Measurements from ENCODE around the gene KCNQ4. TPM values are rescaled to one million over a fixed set of nuclear protein-coding genes. Genes with fewer than 3 reads are reported as not detected.

Gene KCNQ4
- polyA plus RNA-seq, 1 donor from 2014 or later = not detected

GRCh38 chr1:40762144-40762923, 21.3 kb upstream of the KCNQ4 start:
- H3K79me2 ChIP-seq (replicated peaks; ENCODE audit: insufficient read depth, low read length) = no peaks in the 10 kb centered on the region
- TF ChIP-seq EZH2 (IDR thresholded peaks at IDR 0.05; ENCODE audit: borderline replicate concordance, insufficient read depth, low read length, poor library complexity, severe bottlenecking) (no peak), EP300 (conservative IDR thresholded peaks at IDR 0.05; ENCODE audit: poor library complexity, severe bottlenecking) (no peak), RAD21 (conservative IDR thresholded peaks at IDR 0.05) (no peak), REST (IDR thresholded peaks at IDR 0.05; ENCODE audit: borderline replicate concordance) (no peak), MXI1 (conservative IDR thresholded peaks at IDR 0.05; ENCODE audit: poor library complexity, severe bottlenecking) (no peak), SMC3 (conservative IDR thresholded peaks at IDR 0.05; ENCODE audit: poor library complexity) (no peak), CTCF (IDR thresholded peaks at IDR 0.05; ENCODE audit: poor library complexity, severe bottlenecking) (no peak), TAF1 (IDR thresholded peaks at IDR 0.05; ENCODE audit: low read depth) (no peak), POLR2AphosphoS5 (IDR thresholded peaks at IDR 0.05) (no peak)
- no peaks in the 10 kb centered on the region for H3K9me2 ChIP-seq (ENCODE audit: insufficient read depth, low read length)
- no peak overlapping the region for H3K4me3 ChIP-seq (ENCODE audit: low read length)
- H3K9ac ChIP-seq (ENCODE audit: low read length) = no peak overlapping the region
- H3K27me3 ChIP-seq (ENCODE audit: insufficient read depth, low read depth, low read length) = no peaks in the 10 kb centered on the region
- no peak overlapping the region for H3K4me2 ChIP-seq (ENCODE audit: low read length)
- no peak overlapping the region for H3K27ac ChIP-seq (ENCODE audit: low read length)
- H4K20me1 ChIP-seq (ENCODE audit: insufficient read depth) = peaks cover 3% of the 10 kb centered on the region
- H2AFZ ChIP-seq (ENCODE audit: low read depth, low read length) = no peak overlapping the region
- peaks cover 10% of the 10 kb centered on the region for H3K36me3 ChIP-seq (ENCODE audit: insufficient read depth, low read length)
- no peaks in the 10 kb centered on the region for H3K9me3 ChIP-seq (ENCODE audit: low read length)
- H3F3A ChIP-seq (ENCODE audit: insufficient read depth, low read length, poor library complexity, severe bottlenecking) = no peaks in the 10 kb centered on the region

GRCh38 chr1:40763742-40764532, 19.6 kb upstream of the KCNQ4 start:
- TF ChIP-seq REST (IDR thresholded peaks at IDR 0.05; ENCODE audit: borderline replicate concordance) = no peak
- TF ChIP-seq TAF1 (IDR thresholded peaks at IDR 0.05; ENCODE audit: low read depth) = no peak
- no peak for TF ChIP-seq EZH2 (IDR thresholded peaks at IDR 0.05; ENCODE audit: borderline replicate concordance, insufficient read depth, low read length, poor library complexity, severe bottlenecking)
- TF ChIP-seq EP300 (conservative IDR thresholded peaks at IDR 0.05; ENCODE audit: poor library complexity, severe bottlenecking) = no peak
- TF ChIP-seq CTCF (IDR thresholded peaks at IDR 0.05; ENCODE audit: poor library complexity, severe bottlenecking) = no peak
- TF ChIP-seq MXI1 (conservative IDR thresholded peaks at IDR 0.05; ENCODE audit: poor library complexity, severe bottlenecking) = no peak
- TF ChIP-seq POLR2AphosphoS5 (IDR thresholded peaks at IDR 0.05) = no peak
- no peak for TF ChIP-seq RAD21 (conservative IDR thresholded peaks at IDR 0.05)
- no peak for TF ChIP-seq SMC3 (conservative IDR thresholded peaks at IDR 0.05; ENCODE audit: poor library complexity)
- Histone ChIP-seq H4K20me1 (ENCODE audit: insufficient read depth) (peaks cover 3% of the 10 kb centered on the region), H3K4me3 (ENCODE audit: low read length) (no peak overlapping the region), H3K9ac (ENCODE audit: low read length) (no peak overlapping the region), H3K27me3 (ENCODE audit: insufficient read depth, low read depth, low read length) (no peaks in the 10 kb centered on the region), H2AFZ (ENCODE audit: low read depth, low read length) (no peak overlapping the region), H3K4me2 (ENCODE audit: low read length) (no peak overlapping the region), H3K36me3 (ENCODE audit: insufficient read depth, low read length) (peaks cover 10% of the 10 kb centered on the region), H3K9me2 (ENCODE audit: insufficient read depth, low read length) (no peaks in the 10 kb centered on the region), H3F3A (ENCODE audit: insufficient read depth, low read length, poor library complexity, severe bottlenecking) (no peaks in the 10 kb centered on the region), H3K27ac (ENCODE audit: low read length) (no peak overlapping the region), H3K79me2 (replicated peaks; ENCODE audit: insufficient read depth, low read length) (no peaks in the 10 kb centered on the region), H3K9me3 (ENCODE audit: low read length) (no peaks in the 10 kb centered on the region)
